ENCODE measurements around the gene FGF4.

GRCh38 chr11:69748637-69749036 lies 26.5 kb downstream of the FGF4 start:
- no peak for TF ChIP-seq CTCF (IDR thresholded peaks at IDR 0.05)
- no peak for TF ChIP-seq POLR2A (IDR thresholded peaks at IDR 0.05)

Data from heart left ventricle (tissue), 13 donors.